Measurements from ENCODE around the gene FANCI.

The FANCI gene

GRCh38 chr15:89307046-89307587 lies 63.3 kb downstream of the FANCI start:
- peak; percentile 56 for DNase-seq (ENCODE audit: low read depth)

- peak; percentile 55 for DNase-seq (ENCODE audit: low read depth)
Measured at GRCh38 chr15:89307791-89308190, 64.0 kb downstream of the FANCI start.

- DNase-seq (ENCODE audit: low read depth), result no peak
Measured at GRCh38 chr15:89308236-89308635, 64.5 kb downstream of the FANCI start.

DNA sequence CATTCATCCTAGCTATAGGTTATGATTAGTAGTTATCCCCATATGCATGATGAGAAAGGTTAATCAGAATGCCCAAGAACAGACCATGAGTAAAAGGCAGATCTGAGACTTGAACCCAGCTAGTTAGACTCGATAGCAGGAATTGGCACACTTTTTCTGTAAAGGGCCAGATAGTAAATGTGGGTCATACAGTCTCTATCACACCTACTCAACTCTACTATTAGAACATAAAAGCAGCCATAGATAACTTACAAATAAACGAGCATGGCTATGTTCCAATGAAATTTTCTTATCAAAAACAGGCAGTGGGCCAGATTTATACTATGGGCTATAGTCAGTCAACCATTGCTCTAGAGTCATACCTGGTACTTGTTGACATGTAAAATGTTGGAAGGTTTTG lies 66.2 kb downstream of the FANCI start:
- DNase-seq (ENCODE audit: low read depth), result no peak

DNA sequence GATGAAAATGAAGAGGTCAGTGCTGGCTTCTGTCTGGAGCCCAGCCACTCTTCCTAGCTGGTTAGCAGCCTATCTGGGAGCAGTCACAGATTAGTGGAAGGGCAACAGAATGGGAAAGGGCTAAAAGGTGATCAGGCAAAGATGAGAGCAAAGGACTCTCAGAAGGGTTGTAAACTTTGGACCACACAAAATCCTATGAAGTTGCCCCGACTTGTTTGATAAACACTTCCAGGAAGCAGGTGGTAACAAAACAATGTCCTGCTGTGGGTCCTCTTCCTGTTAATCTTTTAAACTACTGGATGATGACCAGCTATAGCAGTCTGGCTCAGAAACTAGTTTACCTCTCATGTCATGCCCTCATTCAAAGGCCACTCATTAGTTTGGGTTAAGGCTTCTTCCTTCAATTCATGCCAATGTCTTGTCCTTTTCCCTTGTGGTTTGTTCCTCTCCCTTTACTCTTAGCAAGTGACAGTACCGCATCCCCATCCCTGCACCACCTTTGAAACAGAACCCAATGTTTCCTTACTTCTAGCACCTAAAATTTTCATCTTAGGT lies 71.7 kb downstream of the FANCI start:
- DNase-seq (ENCODE audit: low read depth), result no peak

GRCh38 chr15:89316504-89316903 lies 72.7 kb downstream of the FANCI start:
- no peak for DNase-seq (ENCODE audit: low read depth)

- peak; percentile 19 for DNase-seq (ENCODE audit: low read depth)
Measured at GRCh38 chr15:89317186-89317720, 73.5 kb downstream of the FANCI start.

DNA sequence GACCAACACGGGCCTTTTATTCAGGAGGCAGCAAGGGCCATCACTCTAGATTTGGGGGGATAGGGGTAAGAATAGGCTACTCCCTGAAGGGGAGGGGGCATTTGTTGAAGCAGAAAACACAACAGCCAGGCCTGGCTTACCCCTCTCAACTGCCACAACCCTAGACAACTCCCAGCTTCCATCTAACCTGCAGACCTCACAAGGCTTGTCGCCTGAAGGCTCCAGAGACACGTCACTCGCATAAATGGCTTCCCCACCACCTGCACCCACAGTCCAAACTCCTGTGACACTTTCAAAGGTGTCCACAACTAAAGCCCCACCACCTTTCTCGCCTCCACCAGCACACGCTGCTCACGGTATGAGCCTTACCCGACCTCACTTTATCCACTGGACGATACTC lies 75.9 kb downstream of the FANCI start:
- DNase-seq (ENCODE audit: low read depth), result no peak

GRCh38 chr15:89320200-89320599 lies 76.4 kb downstream of the FANCI start:
- no peak for DNase-seq (ENCODE audit: low read depth)

DNA sequence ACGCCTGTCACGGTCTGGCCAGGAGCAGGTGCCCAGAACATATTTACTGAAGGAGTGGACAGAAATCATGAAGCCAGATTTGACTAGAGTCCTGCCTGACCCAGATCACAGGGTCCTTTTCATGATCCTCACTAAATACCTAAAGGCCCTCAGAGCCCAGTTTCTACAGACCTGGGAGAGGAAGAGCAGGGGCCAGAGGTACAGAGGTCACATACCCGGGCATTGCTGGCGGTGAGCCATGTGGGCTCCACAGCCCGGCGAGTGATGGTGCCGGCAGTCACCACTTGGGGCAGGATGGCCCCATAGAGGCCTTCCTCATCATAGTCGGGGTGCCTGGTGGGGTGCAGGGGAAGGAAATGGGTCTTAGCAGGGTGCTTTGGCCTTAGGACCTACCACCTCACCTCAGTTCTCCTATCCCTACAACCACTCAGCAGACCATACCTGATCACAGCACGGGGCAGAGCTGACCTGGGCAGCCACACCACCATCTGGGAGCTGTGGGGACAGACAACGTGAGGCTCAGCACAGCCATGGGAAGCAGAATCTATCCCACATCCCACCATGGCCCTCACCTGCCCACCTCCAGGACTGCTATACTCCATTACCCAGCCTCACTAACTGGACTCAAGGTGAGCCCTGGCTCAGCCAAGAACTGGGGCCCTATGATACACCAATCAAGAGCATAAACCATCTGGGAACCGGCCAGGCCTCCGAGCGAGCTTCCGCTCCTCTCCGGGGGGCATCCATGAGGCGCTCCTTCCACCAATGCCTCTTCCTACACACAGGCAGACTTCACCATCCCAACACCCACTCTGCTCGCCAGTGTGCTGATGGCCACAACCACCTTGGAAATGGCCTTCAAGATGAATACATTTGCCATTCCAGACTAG lies 78.0 kb downstream of the FANCI start:
- peak; percentile 22 for DNase-seq (ENCODE audit: low read depth)

- no peak for DNase-seq (ENCODE audit: low read depth)
Measured at GRCh38 chr15:89322822-89323221, 79.0 kb downstream of the FANCI start.

GRCh38 chr15:89323825-89324224 lies 80.0 kb downstream of the FANCI start:
- DNase-seq (ENCODE audit: low read depth), result no peak

GRCh38 chr15:89325039-89325803 lies 81.4 kb downstream of the FANCI start:
- no peak for DNase-seq (ENCODE audit: low read depth)

DNA sequence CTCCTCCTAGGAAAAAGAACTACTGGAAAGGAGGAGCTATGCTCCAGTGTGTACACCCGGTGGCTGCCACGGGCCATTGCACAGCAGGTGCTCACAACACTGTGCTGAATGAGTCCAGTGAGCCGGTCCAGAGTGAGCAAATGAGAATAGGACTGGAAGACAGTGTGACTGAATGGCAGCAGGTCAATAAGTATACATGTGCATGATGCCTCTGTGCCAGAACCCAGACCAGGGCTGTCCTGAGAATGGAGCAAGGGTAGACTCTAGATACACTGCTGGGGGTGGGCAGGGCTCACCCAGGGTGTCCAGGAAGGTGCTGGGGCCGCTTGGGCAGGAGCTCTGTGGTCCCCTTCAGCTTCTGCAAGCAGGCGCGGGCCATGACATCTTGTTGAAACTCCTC lies 82.5 kb downstream of the FANCI start:
- peak; percentile 20 for DNase-seq (ENCODE audit: low read depth)

GRCh38 chr15:89327113-89327512 lies 83.3 kb downstream of the FANCI start:
- no peak for DNase-seq (ENCODE audit: low read depth)

DNA sequence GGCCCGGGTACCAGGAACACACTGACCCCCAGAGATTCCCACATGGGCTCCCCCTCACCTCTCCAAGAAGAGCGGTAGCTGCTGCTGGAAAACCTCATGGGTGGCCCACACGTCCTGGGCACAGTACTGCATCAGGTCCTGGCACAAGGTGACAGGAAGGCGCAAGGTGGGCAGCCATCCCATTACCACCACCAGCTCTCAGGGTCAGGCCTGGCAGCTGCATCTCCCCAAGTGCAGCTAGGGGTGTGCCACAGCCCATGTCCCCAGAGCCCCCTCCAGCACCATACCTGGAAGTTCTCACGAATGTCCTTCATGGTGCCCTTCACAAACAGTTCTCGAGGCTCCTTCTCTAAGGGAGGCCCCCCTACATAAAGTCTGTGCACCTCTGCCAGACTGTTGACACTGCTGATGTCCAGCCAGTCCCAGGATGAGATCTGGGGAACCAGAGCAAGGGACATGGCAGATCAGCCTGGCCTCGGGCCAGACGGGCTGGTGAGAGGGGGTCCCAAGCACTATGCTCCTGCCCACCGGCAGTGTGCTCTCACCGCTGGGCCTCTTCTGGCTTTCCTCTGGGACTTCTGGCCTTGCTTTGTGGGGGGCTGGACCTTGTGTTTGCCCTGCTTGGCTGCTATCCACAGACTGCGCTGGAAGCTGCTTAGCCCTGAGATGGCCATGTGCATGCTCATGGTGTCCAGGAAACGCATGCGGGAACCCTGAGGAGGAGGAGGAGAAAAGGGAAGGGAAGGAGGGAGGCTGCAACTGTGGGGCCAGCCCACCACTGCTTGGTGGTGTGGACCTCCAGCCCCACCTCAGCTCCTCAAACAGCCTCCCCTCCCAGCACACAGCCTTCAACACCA lies 84.8 kb downstream of the FANCI start:
- DNase-seq (ENCODE audit: low read depth), result no peak

DNA sequence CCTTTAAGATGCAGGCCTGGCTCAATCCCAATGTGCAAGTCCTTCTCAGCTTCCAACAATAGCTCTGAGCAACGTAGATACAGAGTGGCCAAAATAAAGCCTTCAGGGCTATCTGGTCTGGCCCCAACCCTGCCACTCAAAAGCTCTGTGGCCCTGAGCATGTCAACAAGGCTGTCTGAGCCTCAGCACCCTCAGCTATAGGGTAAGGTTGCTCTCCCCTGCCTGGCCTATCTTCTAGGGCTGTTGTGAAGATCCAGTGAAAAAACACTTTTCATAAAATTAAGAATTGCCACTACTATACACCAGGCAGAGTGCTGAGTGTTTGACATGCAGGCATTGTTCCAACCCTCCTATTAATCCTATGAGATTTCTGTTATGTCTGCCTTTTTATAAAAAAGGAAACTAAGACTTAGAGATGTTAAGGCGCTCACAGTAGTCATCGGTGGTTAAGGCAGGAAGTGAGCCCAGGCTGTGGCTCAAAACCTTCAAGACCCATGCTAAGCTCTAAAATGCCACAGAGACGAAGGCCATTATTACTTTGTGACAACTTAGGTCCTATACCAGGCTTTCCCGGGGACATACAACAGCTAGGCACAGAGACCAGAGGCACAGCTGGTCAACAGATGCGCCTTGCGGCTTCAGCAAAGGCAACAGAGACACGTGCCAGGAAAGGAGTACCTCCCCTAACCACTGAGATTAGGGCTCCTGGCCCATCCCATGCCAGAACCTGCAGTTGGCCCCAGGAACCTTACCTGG lies 85.7 kb downstream of the FANCI start:
- DNase-seq (ENCODE audit: low read depth), result no peak

GRCh38 chr15:89330119-89330518 lies 86.3 kb downstream of the FANCI start:
- DNase-seq (ENCODE audit: low read depth), result no peak

GRCh38 chr15:89330881-89331595 lies 87.3 kb downstream of the FANCI start:
- no peak for DNase-seq (ENCODE audit: low read depth)

- peak; percentile 56 for DNase-seq (ENCODE audit: low read depth)
Measured at GRCh38 chr15:89332446-89332845, 88.7 kb downstream of the FANCI start.
